ENCODE results near the gene SDS.

The SDS gene

DNA sequence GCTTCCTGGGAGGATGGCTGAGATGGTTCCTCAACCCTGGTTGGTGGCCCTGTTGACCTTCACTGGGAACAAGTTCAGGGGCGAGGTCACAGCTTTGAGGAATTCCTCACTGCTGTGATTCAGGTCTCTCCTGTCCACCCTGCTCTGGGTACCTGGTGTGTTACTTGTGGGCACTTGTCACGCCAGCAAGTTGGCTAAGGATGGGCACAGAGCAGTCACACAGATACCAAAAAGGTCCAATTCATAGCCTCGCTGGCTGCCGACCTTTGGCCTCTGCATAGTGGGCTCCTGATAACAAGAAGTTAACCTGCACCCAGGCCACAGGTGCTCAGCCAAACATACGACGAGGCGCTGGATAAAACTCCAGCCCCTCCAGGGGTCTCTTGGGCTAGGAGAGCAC lies 11.2 kb downstream of the SDS start:
- Histone ChIP-seq H3K9me3 (replicated peaks in 1 of 11) (peaks cover 0 to 8% (median 0%) of the 10 kb centered on the region in 11 experiments; a peak in 2 of 22 replicates), H3K4me1 (peaks cover 0 to 23% (median 12%) of the 10 kb centered on the region in 10 experiments; a peak in 16 of 20 replicates), H4K20me1 (no peaks in the 10 kb centered on the region), H3K27me3 (no peaks in the 10 kb centered on the region), H3K27ac (no peak overlapping the region), H3K36me3 (peaks cover 0 to 54% (median 10%) of the 10 kb centered on the region in 11 experiments; a peak in 10 of 22 replicates), H3K4me2 (no peak overlapping the region), H3K4me3 (no peak overlapping the region), H3K9ac (no peak overlapping the region)
- no peak for TF ChIP-seq Cebpa-rat (IDR thresholded peaks at IDR 0.05)

GRCh38 chr12:113391650-113392337 lies 11.9 kb downstream of the SDS start:
- Histone ChIP-seq H3K4me2 (no peak overlapping the region), H3K9ac (no peak overlapping the region), H3K4me3 (no peak overlapping the region), H3K4me1 (peaks cover 0 to 16% (median 5%) of the 10 kb centered on the region in 10 experiments; a peak in 14 of 20 replicates), H4K20me1 (no peaks in the 10 kb centered on the region; a peak in 1 of 22 replicates), H3K27ac (no peak overlapping the region), H3K9me3 (replicated peaks in 1 of 11) (peaks cover 0 to 8% (median 0%) of the 10 kb centered on the region in 11 experiments; a peak in 2 of 22 replicates), H3K27me3 (no peaks in the 10 kb centered on the region), H3K36me3 (peaks cover 0 to 61% (median 18%) of the 10 kb centered on the region in 11 experiments; a peak in 11 of 22 replicates)
- no peak for TF ChIP-seq Cebpa-rat (IDR thresholded peaks at IDR 0.05)

GRCh38 chr12:113391145-113391544 lies 12.5 kb downstream of the SDS start:
- no peaks in the 10 kb centered on the region; a peak in 1 of 22 replicates for H4K20me1 ChIP-seq
- H3K36me3 ChIP-seq = peaks cover 0 to 67% (median 20%) of the 10 kb centered on the region in 11 experiments; a peak in 11 of 22 replicates
- TF ChIP-seq Cebpa-rat (IDR thresholded peaks at IDR 0.05) = no peak
- H3K9me3 ChIP-seq (replicated peaks in 1 of 11) = peaks cover 0 to 8% (median 0%) of the 10 kb centered on the region in 11 experiments; a peak in 2 of 22 replicates
- peaks cover 0 to 12% (median 2%) of the 10 kb centered on the region in 10 experiments; a peak in 5 of 20 replicates for H3K4me1 ChIP-seq
- no peak overlapping the region for H3K4me3 ChIP-seq
- no peaks in the 10 kb centered on the region for H3K27me3 ChIP-seq
- no peak overlapping the region for H3K9ac ChIP-seq
- H3K4me2 ChIP-seq = no peak overlapping the region
- H3K27ac ChIP-seq = no peak overlapping the region

GRCh38 chr12:113390064-113391043 lies 13.3 kb downstream of the SDS start:
- Histone ChIP-seq H3K4me2 (no peak overlapping the region), H3K9me3 (replicated peaks in 1 of 11) (peaks cover 0 to 3% (median 0%) of the 10 kb centered on the region in 11 experiments; a peak in 2 of 22 replicates), H3K27me3 (no peaks in the 10 kb centered on the region), H3K9ac (no peak overlapping the region), H3K36me3 (peaks cover 0 to 75% (median 21%) of the 10 kb centered on the region in 11 experiments; a peak in 11 of 22 replicates), H4K20me1 (no peaks in the 10 kb centered on the region; a peak in 1 of 22 replicates), H3K4me1 (peaks cover 0 to 7% (median 2%) of the 10 kb centered on the region in 10 experiments; a peak in 4 of 20 replicates), H3K4me3 (no peak overlapping the region), H3K27ac (no peak overlapping the region)
- TF ChIP-seq Cebpa-rat (IDR thresholded peaks at IDR 0.05) = no peak

- Histone ChIP-seq H3K4me1 (no peaks in the 10 kb centered on the region), H3K9ac (no peak overlapping the region), H3K9me3 (replicated peaks in 1 of 11) (no peaks in the 10 kb centered on the region; a peak in 1 of 22 replicates), H3K4me2 (no peak overlapping the region), H4K20me1 (no peaks in the 10 kb centered on the region; a peak in 1 of 22 replicates), H3K27me3 (no peaks in the 10 kb centered on the region), H3K27ac (no peak overlapping the region), H3K36me3 (peaks cover 0 to 95% (median 27%) of the 10 kb centered on the region in 11 experiments; a peak in 13 of 22 replicates), H3K4me3 (no peak overlapping the region)
- no peak for TF ChIP-seq Cebpa-rat (IDR thresholded peaks at IDR 0.05)
These were observed 15.3 kb downstream of the SDS start for GRCh38 chr12:113388351-113388750.

DNA sequence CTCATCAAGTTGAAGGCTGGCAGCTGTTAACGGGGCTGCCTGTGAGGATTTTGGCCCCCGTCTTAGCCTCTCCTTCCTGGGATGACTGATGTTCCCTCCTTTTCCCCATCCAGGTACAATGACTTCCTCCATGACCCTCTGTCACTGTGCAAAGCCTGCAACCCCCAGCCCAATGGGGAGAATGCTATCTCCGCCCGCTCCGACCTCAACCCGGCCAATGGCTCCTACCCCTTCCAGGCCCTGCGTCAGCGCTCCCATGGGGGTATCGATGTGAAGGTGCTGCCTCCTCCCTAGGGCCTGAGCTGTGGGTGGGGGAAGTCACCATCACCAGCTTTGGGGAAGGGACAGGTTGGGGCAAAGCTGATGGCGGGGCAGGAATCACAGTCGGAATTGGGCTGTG lies 16.1 kb downstream of the SDS start:
- Histone ChIP-seq H3K27ac (no peak overlapping the region), H3K4me2 (no peak overlapping the region), H3K4me1 (no peaks in the 10 kb centered on the region), H3K36me3 (peaks cover 0 to 96% (median 27%) of the 10 kb centered on the region in 11 experiments; a peak in 13 of 22 replicates), H4K20me1 (peaks cover 0 to 5% (median 0%) of the 10 kb centered on the region in 11 experiments; a peak in 2 of 22 replicates), H3K4me3 (no peak overlapping the region), H3K27me3 (no peaks in the 10 kb centered on the region), H3K9me3 (replicated peaks in 1 of 11) (no peaks in the 10 kb centered on the region), H3K9ac (no peak overlapping the region)
- TF ChIP-seq Cebpa-rat (IDR thresholded peaks at IDR 0.05) = no peak

GRCh38 chr12:113386866-113387566 lies 16.7 kb downstream of the SDS start:
- H3K9me3 ChIP-seq (replicated peaks in 1 of 11) = no peaks in the 10 kb centered on the region
- H3K4me2 ChIP-seq = no peak overlapping the region
- TF ChIP-seq Cebpa-rat (IDR thresholded peaks at IDR 0.05) = no peak
- H3K9ac ChIP-seq = no peak overlapping the region
- no peak overlapping the region for H3K27ac ChIP-seq
- no peaks in the 10 kb centered on the region for H3K27me3 ChIP-seq
- H3K4me1 ChIP-seq = no peaks in the 10 kb centered on the region
- peaks cover 0 to 96% (median 27%) of the 10 kb centered on the region in 11 experiments; a peak in 13 of 22 replicates for H3K36me3 ChIP-seq
- H4K20me1 ChIP-seq = peaks cover 0 to 8% (median 0%) of the 10 kb centered on the region in 11 experiments; a peak in 2 of 22 replicates
- H3K4me3 ChIP-seq = no peak overlapping the region

DNA sequence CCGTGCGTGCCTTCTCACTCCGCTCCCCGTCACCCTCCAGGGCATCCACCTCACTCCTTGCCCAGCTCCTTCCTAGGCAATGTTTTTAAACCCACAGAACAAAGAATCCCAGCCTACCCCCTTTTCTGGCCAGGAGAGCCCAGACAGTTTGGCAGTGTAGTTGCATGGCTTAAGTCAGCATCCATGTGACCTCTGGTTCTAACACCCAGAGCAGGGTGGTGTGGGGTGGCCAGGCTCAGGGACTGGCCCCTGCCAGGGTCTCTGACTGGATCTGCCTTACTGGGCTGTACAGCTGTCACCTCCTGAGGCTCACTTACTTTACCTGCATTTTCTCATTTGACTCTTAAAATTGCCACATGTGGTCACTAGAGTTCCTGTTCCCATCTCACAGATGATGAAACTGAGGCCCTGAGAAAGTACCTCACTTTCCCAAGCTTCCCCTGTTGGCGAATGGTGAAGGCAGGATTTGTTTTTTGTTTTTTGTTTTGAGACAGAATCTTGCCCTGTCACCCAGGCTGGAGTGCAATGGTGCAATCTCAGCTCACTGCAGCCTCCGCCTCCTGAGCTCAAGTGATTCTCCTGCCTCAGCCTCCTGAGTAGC lies 18.3 kb downstream of the SDS start:
- Histone ChIP-seq H3K4me2 (no peak overlapping the region), H3K27me3 (no peaks in the 10 kb centered on the region), H4K20me1 (peaks cover 0 to 14% (median 0%) of the 10 kb centered on the region in 11 experiments; a peak in 4 of 22 replicates), H3K27ac (no peak overlapping the region), H3K9me3 (replicated peaks in 1 of 11) (no peaks in the 10 kb centered on the region), H3K9ac (no peak overlapping the region), H3K36me3 (peaks cover 0 to 97% (median 17%) of the 10 kb centered on the region in 11 experiments; a peak in 14 of 22 replicates), H3K4me3 (no peak overlapping the region), H3K4me1 (no peaks in the 10 kb centered on the region)
- TF ChIP-seq Cebpa-rat (IDR thresholded peaks at IDR 0.05) = no peak
